Measurements from ENCODE around the gene SPATA22. TPM values are rescaled to one million over a fixed set of nuclear protein-coding genes. Genes with fewer than 3 reads are reported as not detected.

The SPATA22 gene
- total RNA-seq, 1 experiment from 2014 or later = not detected

- Histone ChIP-seq H3K79me2 (ENCODE audit: low read length) (no peaks in the 10 kb centered on the region), H3K9me2 (replicated peaks; ENCODE audit: low read length) (no peaks in the 10 kb centered on the region), H3F3A (ENCODE audit: low read length, unreplicated experiment) (no peaks in the 10 kb centered on the region), H3K9ac (ENCODE audit: low read length) (no peak overlapping the region), H3K4me2 (ENCODE audit: low read length) (no peak overlapping the region), H3K4me3 (ENCODE audit: low read length) (no peak overlapping the region), H3K36me3 (ENCODE audit: low read depth, low read length) (no peaks in the 10 kb centered on the region), H4K20me1 (ENCODE audit: low read length) (no peaks in the 10 kb centered on the region), H3K27ac (ENCODE audit: low read length) (no peak overlapping the region), H3K4me1 (ENCODE audit: insufficient read depth, low read length) (no peaks in the 10 kb centered on the region), H2AFZ (ENCODE audit: low read length) (no peak overlapping the region), H3K27me3 (ENCODE audit: low read length) (no peaks in the 10 kb centered on the region), H3K9me3 (ENCODE audit: low read length) (no peaks in the 10 kb centered on the region)
- TF ChIP-seq EZH2phosphoT487 (IDR thresholded peaks at IDR 0.05; ENCODE audit: borderline replicate concordance, low read length) (no peak), CTCF (conservative IDR thresholded peaks at IDR 0.05; ENCODE audit: low read depth, low read length) (no peak), EZH2 (IDR thresholded peaks at IDR 0.05; ENCODE audit: low read length, unreplicated experiment) (no peak)
- intact Hi-C loops (cut with micrococcal nuclease) = no loop called here
- ATAC-seq (no peak), DNase-seq (no peak)
- CTCF ChIA-PET = no interaction called here
- POLR2A ChIA-PET (ENCODE audit: unreplicated experiment) = interaction anchor here (0.6 kb wide), 1 partner anchor 21 kb away, joined by 3 read pairs; no protein-coding TSS in a partner anchor
- BruUV-seq (replicated peaks) = no TSS peak
Measured at GRCh38 chr17:3513305-3514035, 41.9 kb upstream of the SPATA22 start.

- no peaks in the 10 kb centered on the region for H3K79me2 ChIP-seq (ENCODE audit: low read length)
- no peak for DNase-seq
- no peak overlapping the region for H3K4me2 ChIP-seq (ENCODE audit: low read length)
- no peak overlapping the region for H3K9ac ChIP-seq (ENCODE audit: low read length)
- ChIA-PET POLR2A (ENCODE audit: unreplicated experiment) (no interaction called here), CTCF (no interaction called here)
- ATAC-seq = no peak
- no peaks in the 10 kb centered on the region for H3F3A ChIP-seq (ENCODE audit: low read length, unreplicated experiment)
- H3K27ac ChIP-seq (ENCODE audit: low read length) = no peak overlapping the region
- H3K36me3 ChIP-seq (ENCODE audit: low read depth, low read length) = no peaks in the 10 kb centered on the region
- no peak for TF ChIP-seq EZH2 (IDR thresholded peaks at IDR 0.05; ENCODE audit: low read length, unreplicated experiment)
- TF ChIP-seq EZH2phosphoT487 (IDR thresholded peaks at IDR 0.05; ENCODE audit: borderline replicate concordance, low read length) = no peak
- H3K4me1 ChIP-seq (ENCODE audit: insufficient read depth, low read length) = no peaks in the 10 kb centered on the region
- no TSS peak for BruUV-seq (replicated peaks)
- intact Hi-C loops (cut with micrococcal nuclease) = no loop called here
- no peaks in the 10 kb centered on the region for H3K9me2 ChIP-seq (replicated peaks; ENCODE audit: low read length)
- no peak overlapping the region for H3K4me3 ChIP-seq (ENCODE audit: low read length)
- no peaks in the 10 kb centered on the region for H3K9me3 ChIP-seq (ENCODE audit: low read length)
- no peaks in the 10 kb centered on the region for H4K20me1 ChIP-seq (ENCODE audit: low read length)
- H3K27me3 ChIP-seq (ENCODE audit: low read length) = no peaks in the 10 kb centered on the region
- no peak overlapping the region for H2AFZ ChIP-seq (ENCODE audit: low read length)
Measured at GRCh38 chr17:3512505-3513171, 41.0 kb upstream of the SPATA22 start.

- H3K79me2 ChIP-seq (ENCODE audit: low read length) = no peaks in the 10 kb centered on the region
- no peaks in the 10 kb centered on the region for H3K9me2 ChIP-seq (replicated peaks; ENCODE audit: low read length)
- DNase-seq (no peak), ATAC-seq (no peak)
- H3K9ac ChIP-seq (ENCODE audit: low read length) = no peak overlapping the region
- no peak overlapping the region for H3K4me3 ChIP-seq (ENCODE audit: low read length)
- POLR2A ChIA-PET (ENCODE audit: unreplicated experiment) = no interaction called here
- no peaks in the 10 kb centered on the region for H3K4me1 ChIP-seq (ENCODE audit: insufficient read depth, low read length)
- no peak overlapping the region for H2AFZ ChIP-seq (ENCODE audit: low read length)
- no peak overlapping the region for H3K4me2 ChIP-seq (ENCODE audit: low read length)
- TF ChIP-seq EZH2phosphoT487 (IDR thresholded peaks at IDR 0.05; ENCODE audit: borderline replicate concordance, low read length) (no peak), EZH2 (IDR thresholded peaks at IDR 0.05; ENCODE audit: low read length, unreplicated experiment) (no peak), CTCF (conservative IDR thresholded peaks at IDR 0.05; ENCODE audit: low read depth, low read length) (no peak)
- CTCF ChIA-PET = no interaction called here
- no peaks in the 10 kb centered on the region for H3F3A ChIP-seq (ENCODE audit: low read length, unreplicated experiment)
- no peaks in the 10 kb centered on the region for H3K9me3 ChIP-seq (ENCODE audit: low read length)
- intact Hi-C loops (cut with micrococcal nuclease) = no loop called here
- H3K36me3 ChIP-seq (ENCODE audit: low read depth, low read length) = no peaks in the 10 kb centered on the region
- H3K27ac ChIP-seq (ENCODE audit: low read length) = no peak overlapping the region
- no peaks in the 10 kb centered on the region for H3K27me3 ChIP-seq (ENCODE audit: low read length)
- H4K20me1 ChIP-seq (ENCODE audit: low read length) = no peaks in the 10 kb centered on the region
- BruUV-seq (replicated peaks) = no TSS peak
Measured at GRCh38 chr17:3511852-3512504, 40.4 kb upstream of the SPATA22 start.
